Activated T-helper 17 cell treated with anti-CD3 and anti-CD28 coated beads, Interleukin-2, amount 50 U/mL, for 72 hours (primary cell): ENCODE results near the gene ENTPD1. TPM values are rescaled to one million over a fixed set of nuclear protein-coding genes. Genes with fewer than 3 reads are reported as not detected.
"Not testable (repeated sequence)": the region's sequence is repeated elsewhere in the genome, so short reads cannot be mapped to it uniquely, and the experiment has no call there.

ENCODE experiments used
- ATAC-seq: fragments of 150-1000 bp; cut with Tn5 transposase; replicated peaks from 2 replicates; pipeline ENCODE4 v1.10.0; 2021; ENCODE audit warnings: mild to moderate bottlenecking, moderate library complexity
- H3K27ac Mint-ChIP-seq: one replicate; pipeline ENCODE4 v1.8.0; 2022; ENCODE audit warnings: mixed read lengths
- H3K27me3 Mint-ChIP-seq: one replicate; pipeline ENCODE4 v1.8.0; 2022; ENCODE audit warnings: mixed read lengths
- H3K36me3 Mint-ChIP-seq: one replicate; pipeline ENCODE4 v1.8.0; 2022; ENCODE audit warnings: low read depth, mild to moderate bottlenecking, mixed read lengths
- H3K4me1 Mint-ChIP-seq: one replicate; pipeline ENCODE4 v1.8.0; 2022; ENCODE audit warnings: mixed read lengths
- H3K4me3 Mint-ChIP-seq: one replicate; pipeline ENCODE4 v1.8.0; 2022; ENCODE audit warnings: mild to moderate bottlenecking, mixed read lengths
- H3K9me3 Mint-ChIP-seq: one replicate; pipeline ENCODE4 v1.8.0; 2022; ENCODE audit warnings: mixed read lengths
- total RNA-seq, 2 donors: library from RNA; stranded (reverse); gene quantifications; one replicate each; pipeline ENCODE4 v1.2.3, GENCODE V29; 2022

ENTPD1 gene
- total RNA-seq, 2 donors from 2014 or later: 4.5 to 36.3 TPM

- Mint-ChIP-seq H3K4me3 (no peak overlapping the region), H3K36me3 (no peaks in the 10 kb centered on the region), H3K9me3 (no peaks in the 10 kb centered on the region), H3K4me1 (no peaks in the 10 kb centered on the region), H3K27ac (no peak overlapping the region), H3K27me3 (no peaks in the 10 kb centered on the region)
- ATAC-seq: no peak
Observed at GRCh38 chr10:95867866-95868265, 111.9 kb downstream of the ENTPD1 start.

DNA sequence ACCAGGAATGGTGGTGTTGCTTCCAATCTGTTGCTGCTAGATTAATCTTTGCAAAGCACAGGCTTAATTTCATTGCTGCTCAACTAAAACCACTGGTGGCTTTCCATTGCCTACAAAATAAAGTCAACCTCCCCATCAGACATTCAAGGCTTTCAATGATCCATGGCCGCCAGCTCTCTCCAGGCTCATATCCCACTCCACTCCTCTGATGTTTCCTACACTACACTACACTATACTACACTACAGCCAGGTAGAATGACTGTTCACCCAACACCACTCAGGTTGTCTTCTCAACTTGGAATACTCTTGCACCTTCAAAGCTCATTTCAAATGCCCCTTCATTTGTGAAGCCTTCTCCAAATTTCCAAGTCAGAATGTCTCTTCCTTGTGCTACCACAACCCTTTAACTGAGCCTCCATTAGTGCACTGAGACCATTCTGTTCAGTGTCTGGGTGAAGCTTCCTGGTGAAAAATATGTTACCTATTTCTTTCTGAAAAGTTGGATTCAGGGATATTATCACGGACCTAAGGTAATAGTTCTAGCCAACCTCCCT is 116.3 kb downstream of the ENTPD1 start:
- Mint-ChIP-seq H3K27me3 (no peaks in the 10 kb centered on the region), H3K36me3 (peaks cover 33% of the 10 kb centered on the region), H3K27ac (no peak overlapping the region), H3K9me3 (no peaks in the 10 kb centered on the region), H3K4me1 (no peaks in the 10 kb centered on the region), H3K4me3 (no peak overlapping the region)
- ATAC-seq: no peak

DNA sequence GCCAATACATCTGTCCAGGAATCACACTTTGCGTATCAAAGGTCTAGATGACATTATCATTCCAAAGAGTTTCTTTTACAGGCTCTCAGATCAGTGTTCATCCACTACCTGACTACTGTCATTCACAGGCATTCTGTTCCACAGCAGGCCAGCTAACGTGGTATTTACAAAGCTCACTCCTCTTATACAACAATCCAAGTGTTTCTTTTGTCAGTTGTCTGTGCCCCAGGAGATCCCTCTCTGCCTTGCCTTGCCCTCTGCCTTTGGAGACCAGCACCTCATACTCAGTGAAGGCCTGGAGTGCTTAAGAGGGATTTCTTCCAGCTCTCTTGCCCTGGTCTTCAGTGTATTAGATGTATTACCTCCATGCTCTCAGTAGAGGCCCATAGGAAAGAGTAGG is 117.2 kb downstream of the ENTPD1 start:
- no peaks in the 10 kb centered on the region for H3K27me3 Mint-ChIP-seq
- H3K4me3 Mint-ChIP-seq: no peak overlapping the region
- peaks cover 33% of the 10 kb centered on the region for H3K36me3 Mint-ChIP-seq
- no peaks in the 10 kb centered on the region for H3K4me1 Mint-ChIP-seq
- no peaks in the 10 kb centered on the region for H3K9me3 Mint-ChIP-seq
- H3K27ac Mint-ChIP-seq: no peak overlapping the region
- no peak for ATAC-seq

GRCh38 chr10:95873651-95874050 is 117.7 kb downstream of the ENTPD1 start:
- peaks cover 33% of the 10 kb centered on the region for H3K36me3 Mint-ChIP-seq
- no peak overlapping the region for H3K27ac Mint-ChIP-seq
- no peaks in the 10 kb centered on the region for H3K27me3 Mint-ChIP-seq
- ATAC-seq: no peak
- H3K4me3 Mint-ChIP-seq: no peak overlapping the region
- no peaks in the 10 kb centered on the region for H3K9me3 Mint-ChIP-seq
- no peaks in the 10 kb centered on the region for H3K4me1 Mint-ChIP-seq

GRCh38 chr10:95874783-95875182 is 118.8 kb downstream of the ENTPD1 start:
- H3K36me3 Mint-ChIP-seq: peaks cover 33% of the 10 kb centered on the region
- not testable (repeated sequence) for H3K27me3 Mint-ChIP-seq, H3K27ac Mint-ChIP-seq, H3K4me3 Mint-ChIP-seq, ATAC-seq, H3K9me3 Mint-ChIP-seq, H3K4me1 Mint-ChIP-seq

DNA sequence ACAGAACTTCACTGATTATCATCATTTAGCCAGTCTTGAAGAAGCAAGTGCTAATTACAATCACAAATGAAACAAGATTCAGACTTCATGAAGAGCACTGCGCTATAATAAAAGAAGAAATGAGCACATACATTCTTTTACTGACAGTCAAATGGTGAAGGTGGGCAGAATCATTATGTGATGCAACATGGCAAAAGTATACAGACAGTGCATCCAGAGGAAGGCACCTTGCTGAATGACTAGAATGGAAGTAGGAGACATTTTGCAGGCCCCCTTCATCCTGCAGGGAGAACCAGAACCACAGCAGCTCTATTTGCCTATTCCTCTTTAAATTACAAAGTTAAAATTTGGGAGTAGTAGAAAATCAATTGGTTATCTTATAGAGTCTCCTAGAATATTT is 120.8 kb downstream of the ENTPD1 start:
- Mint-ChIP-seq H3K9me3 (no peaks in the 10 kb centered on the region), H3K36me3 (peaks cover 33% of the 10 kb centered on the region)
- no peak for ATAC-seq

GRCh38 chr10:95877881-95878280 is 121.9 kb downstream of the ENTPD1 start:
- no peak for ATAC-seq
- Mint-ChIP-seq H3K27me3 (no peaks in the 10 kb centered on the region), H3K4me3 (no peak overlapping the region), H3K27ac (no peak overlapping the region), H3K36me3 (peaks cover 33% of the 10 kb centered on the region), H3K4me1 (no peaks in the 10 kb centered on the region), H3K9me3 (no peaks in the 10 kb centered on the region)

More for the DNA sequence above, 120.8 kb downstream of the ENTPD1 start:
- H3K4me1 Mint-ChIP-seq: no peaks in the 10 kb centered on the region
- H3K27ac Mint-ChIP-seq: no peak overlapping the region
- H3K27me3 Mint-ChIP-seq: no peaks in the 10 kb centered on the region
- no peak overlapping the region for H3K4me3 Mint-ChIP-seq

- no peak for ATAC-seq
- Mint-ChIP-seq H3K36me3 (peaks cover 8% of the 10 kb centered on the region), H3K27ac (no peak overlapping the region), H3K4me3 (no peak overlapping the region), H3K27me3 (no peaks in the 10 kb centered on the region), H3K4me1 (no peaks in the 10 kb centered on the region), H3K9me3 (no peaks in the 10 kb centered on the region)
Observed at GRCh38 chr10:95880704-95881103, 124.7 kb downstream of the ENTPD1 start.

DNA sequence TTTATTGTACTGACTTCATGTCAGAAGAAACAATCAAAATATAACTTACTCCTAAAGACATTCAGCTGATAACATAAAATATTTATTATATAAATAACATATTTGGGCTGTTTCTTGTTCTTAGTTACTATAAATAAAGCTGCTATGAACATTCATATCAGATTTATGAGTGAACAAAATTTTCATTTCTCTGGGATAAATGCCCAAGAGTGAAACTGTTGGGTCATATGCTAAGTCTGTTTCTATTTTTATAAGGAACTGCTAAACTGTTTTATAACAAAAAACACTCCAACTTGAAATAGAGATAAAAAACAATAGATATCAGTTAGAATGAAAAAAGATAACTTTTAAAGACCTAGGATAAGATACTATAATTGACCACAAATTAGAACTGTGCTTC is 125.4 kb downstream of the ENTPD1 start:
- no peak for ATAC-seq
- peaks cover 3% of the 10 kb centered on the region for H3K36me3 Mint-ChIP-seq
- no peak overlapping the region for H3K27ac Mint-ChIP-seq
- H3K4me1 Mint-ChIP-seq: no peaks in the 10 kb centered on the region
- no peaks in the 10 kb centered on the region for H3K9me3 Mint-ChIP-seq
- H3K27me3 Mint-ChIP-seq: no peaks in the 10 kb centered on the region
- no peak overlapping the region for H3K4me3 Mint-ChIP-seq

- no peak for ATAC-seq
- Mint-ChIP-seq H3K4me1 (no peaks in the 10 kb centered on the region), H3K9me3 (no peaks in the 10 kb centered on the region), H3K36me3 (peaks cover 49% of the 10 kb centered on the region), H3K27ac (no peak overlapping the region), H3K27me3 (no peaks in the 10 kb centered on the region), H3K4me3 (no peak overlapping the region)
Observed at GRCh38 chr10:95889830-95890229, 133.9 kb downstream of the ENTPD1 start.

DNA sequence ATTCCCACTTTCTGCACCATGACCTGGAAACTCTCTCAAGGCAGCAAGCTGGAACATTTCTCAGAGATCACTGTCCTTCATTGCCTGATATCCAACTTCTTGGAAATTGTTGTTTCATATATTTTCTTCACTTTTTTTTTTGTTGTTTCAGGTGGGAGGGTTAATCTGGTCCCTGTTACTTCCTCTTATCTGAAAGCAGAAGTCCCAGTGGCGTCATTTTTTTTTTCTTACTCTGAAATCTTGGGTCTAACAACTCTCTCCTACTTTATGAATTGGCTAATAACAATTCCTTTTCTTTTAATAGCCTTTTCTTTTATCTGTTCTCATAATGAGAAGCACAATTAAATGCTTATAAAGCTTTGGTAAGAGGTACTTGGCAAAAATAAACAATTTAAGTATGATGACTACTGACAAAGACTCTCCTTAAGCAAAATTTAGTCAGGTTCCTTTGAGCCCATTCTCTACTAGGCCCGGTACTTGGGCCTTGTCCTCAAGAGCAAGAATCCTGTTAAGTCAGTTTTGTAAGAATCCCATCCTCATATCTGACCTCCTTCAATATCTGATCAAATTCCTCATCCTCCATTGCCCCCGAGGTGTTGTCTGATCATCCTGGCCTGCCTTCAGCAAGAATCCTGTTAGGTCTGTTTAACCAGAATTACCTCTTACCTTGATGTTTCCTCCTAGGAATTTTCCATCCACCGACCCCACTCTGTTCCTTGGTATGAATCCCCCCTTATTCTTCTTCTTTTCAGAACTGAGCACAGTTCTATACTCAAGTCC is 140.3 kb downstream of the ENTPD1 start:
- peaks cover 88% of the 10 kb centered on the region for H3K36me3 Mint-ChIP-seq
- no peaks in the 10 kb centered on the region for H3K9me3 Mint-ChIP-seq
- no peak for ATAC-seq
- H3K27me3 Mint-ChIP-seq: no peaks in the 10 kb centered on the region
- H3K4me1 Mint-ChIP-seq: no peaks in the 10 kb centered on the region
- no peak overlapping the region for H3K4me3 Mint-ChIP-seq
- no peak overlapping the region for H3K27ac Mint-ChIP-seq

- H3K27me3 Mint-ChIP-seq, H3K4me1 Mint-ChIP-seq, H3K9me3 Mint-ChIP-seq, H3K36me3 Mint-ChIP-seq, H3K27ac Mint-ChIP-seq, ATAC-seq: not testable (repeated sequence)
- H3K4me3 Mint-ChIP-seq: peak overlapping the region; percentile 88
Observed at GRCh38 chr10:95905897-95906580, 150.1 kb downstream of the ENTPD1 start.

GRCh38 chr10:95906677-95907455 is 150.9 kb downstream of the ENTPD1 start:
- H3K27ac Mint-ChIP-seq: no peak overlapping the region
- peak; percentile 49 for ATAC-seq
- no peaks in the 10 kb centered on the region for H3K9me3 Mint-ChIP-seq
- H3K36me3 Mint-ChIP-seq: peaks cover 2% of the 10 kb centered on the region
- no peaks in the 10 kb centered on the region for H3K27me3 Mint-ChIP-seq
- H3K4me1 Mint-ChIP-seq: peaks cover 5% of the 10 kb centered on the region
- peak overlapping the region; percentile 88 for H3K4me3 Mint-ChIP-seq

DNA sequence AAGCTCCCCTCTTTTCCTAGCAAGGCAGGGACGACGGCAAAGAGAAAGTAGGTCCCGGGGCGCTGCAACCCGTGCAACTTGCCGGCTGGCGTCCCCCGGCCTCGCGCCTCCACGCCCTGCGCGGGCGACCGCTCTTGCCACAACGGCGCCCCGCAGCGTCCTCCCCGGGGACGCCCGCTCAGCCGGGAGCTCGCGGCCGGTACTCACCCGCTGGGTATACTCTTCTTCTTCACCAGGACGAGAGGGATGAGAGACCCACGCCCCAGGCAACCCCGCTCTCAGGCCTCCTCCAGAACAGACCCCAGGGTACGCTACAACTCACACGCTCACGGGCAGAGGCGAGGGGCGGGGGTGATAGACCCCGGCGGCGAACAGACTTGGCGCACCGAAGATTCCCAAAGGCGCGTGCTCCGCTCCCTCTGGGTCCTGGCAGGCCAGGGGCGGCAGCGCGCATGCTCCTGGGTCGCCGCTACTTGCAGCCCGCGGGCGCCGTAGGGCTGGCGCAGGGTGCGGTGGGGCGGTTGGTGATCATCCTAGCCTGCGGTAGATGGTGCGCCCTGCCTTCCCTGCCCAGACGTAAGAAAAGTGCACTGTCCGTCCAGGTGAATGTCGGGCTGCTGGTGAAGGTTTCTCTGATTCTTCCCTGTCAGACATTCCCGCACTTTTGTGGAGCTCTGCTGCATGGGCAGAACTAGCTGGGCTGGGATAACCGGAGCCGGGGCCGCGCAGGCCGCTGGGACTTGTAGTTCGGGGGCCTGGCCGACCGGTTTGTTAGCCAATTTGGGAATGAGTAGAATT is 151.7 kb downstream of the ENTPD1 start, which contains the start of gene CC2D2B:
CC2D2B (plus strand) TSS at position 520 of the 798 bp plus-strand sequence. CDS start 3,349 bp downstream, outside the sequence.
- peaks cover 5% of the 10 kb centered on the region for H3K4me1 Mint-ChIP-seq
- peak within 1 kb of the TSS; percentile 32 for H3K27ac Mint-ChIP-seq
- H3K9me3 Mint-ChIP-seq: no peaks in the 10 kb centered on the region
- no peaks in the 10 kb centered on the region for H3K36me3 Mint-ChIP-seq
- no peaks in the 10 kb centered on the region for H3K27me3 Mint-ChIP-seq
- peak; percentile 94 for ATAC-seq
- peak within 1 kb of the TSS; percentile 88 for H3K4me3 Mint-ChIP-seq
